Activated CD4-positive, alpha-beta T cell treated with anti-CD3 and anti-CD28 coated beads for 1 hour (primary cell): Measurements from ENCODE around the gene PTH1R.

Experiments used
- DNase-seq: peaks from one replicate; pipeline ENCODE4 v3.0.0-alpha.2; 2020

PTH1R gene

GRCh38 chr3:46952813-46953212, 75.3 kb downstream of the PTH1R start:
- DNase-seq = no peak
